Ishikawa (cell line): ENCODE results near the gene GPATCH2L.

Experiments
- CEBPB ChIP-seq: IDR thresholded peaks from 2 replicates; pipeline ENCODE4 v1.6.1; 2012
- CREB1 ChIP-seq: IDR thresholded peaks from 2 replicates; pipeline ENCODE4 v1.6.1; 2012; ENCODE audit warnings: low read depth
- EGR1 ChIP-seq: IDR thresholded peaks from 2 replicates; pipeline ENCODE4 v1.6.1; 2012
- EP300 ChIP-seq: IDR thresholded peaks from 2 replicates; pipeline ENCODE4 v1.6.1; 2012; ENCODE audit warnings: borderline replicate concordance
- FOXM1 ChIP-seq: IDR thresholded peaks from 2 replicates; pipeline ENCODE4 v1.6.1; 2012; ENCODE audit warnings: low read depth, borderline replicate concordance
- NFIC ChIP-seq: IDR thresholded peaks from 2 replicates; pipeline ENCODE4 v1.6.1; 2012
- RAD21 ChIP-seq: IDR thresholded peaks from 2 replicates; pipeline ENCODE4 v1.6.1; 2012; ENCODE audit warnings: low read depth
- TAF1 ChIP-seq: IDR thresholded peaks from 2 replicates; pipeline ENCODE4 v1.6.1; 2012; ENCODE audit warnings: low read depth, mild to moderate bottlenecking
- TCF12 ChIP-seq: IDR thresholded peaks from 2 replicates; pipeline ENCODE4 v1.6.1; 2012; ENCODE audit warnings: low read depth
- TEAD4 ChIP-seq: IDR thresholded peaks from 2 replicates; pipeline ENCODE4 v1.6.1; 2012
- USF1 ChIP-seq: IDR thresholded peaks from 2 replicates; pipeline ENCODE4 v1.6.1; 2012
- YY1 ChIP-seq: IDR thresholded peaks from 2 replicates; pipeline ENCODE4 v1.6.1; 2012; ENCODE audit warnings: low read depth
- ZBTB7A ChIP-seq: IDR thresholded peaks from 2 replicates; pipeline ENCODE4 v1.6.1; 2012; ENCODE audit warnings: low read depth
- TF ChIP-seq, protein P1 (sequence below): IDR thresholded peaks from 2 replicates; pipeline ENCODE4 v1.6.1; 2012; ENCODE audit warnings: low read depth, mild to moderate bottlenecking
- TF ChIP-seq, protein P2 (sequence below): IDR thresholded peaks from 2 replicates; pipeline ENCODE4 v1.6.1; 2012

Gene GPATCH2L

GRCh38 chr14:76250302-76250701 lies 98.6 kb downstream of the GPATCH2L start:
- TF ChIP-seq EP300 (no peak), TEAD4 (no peak), TCF12 (no peak), CREB1 (no peak), FOXM1 (no peak), USF1 (no peak), YY1 (no peak), NFIC (no peak), RAD21 (no peak), EGR1 (no peak), CEBPB (no peak), TAF1 (no peak), ZBTB7A (no peak)
- TF ChIP-seq, protein P1, sequence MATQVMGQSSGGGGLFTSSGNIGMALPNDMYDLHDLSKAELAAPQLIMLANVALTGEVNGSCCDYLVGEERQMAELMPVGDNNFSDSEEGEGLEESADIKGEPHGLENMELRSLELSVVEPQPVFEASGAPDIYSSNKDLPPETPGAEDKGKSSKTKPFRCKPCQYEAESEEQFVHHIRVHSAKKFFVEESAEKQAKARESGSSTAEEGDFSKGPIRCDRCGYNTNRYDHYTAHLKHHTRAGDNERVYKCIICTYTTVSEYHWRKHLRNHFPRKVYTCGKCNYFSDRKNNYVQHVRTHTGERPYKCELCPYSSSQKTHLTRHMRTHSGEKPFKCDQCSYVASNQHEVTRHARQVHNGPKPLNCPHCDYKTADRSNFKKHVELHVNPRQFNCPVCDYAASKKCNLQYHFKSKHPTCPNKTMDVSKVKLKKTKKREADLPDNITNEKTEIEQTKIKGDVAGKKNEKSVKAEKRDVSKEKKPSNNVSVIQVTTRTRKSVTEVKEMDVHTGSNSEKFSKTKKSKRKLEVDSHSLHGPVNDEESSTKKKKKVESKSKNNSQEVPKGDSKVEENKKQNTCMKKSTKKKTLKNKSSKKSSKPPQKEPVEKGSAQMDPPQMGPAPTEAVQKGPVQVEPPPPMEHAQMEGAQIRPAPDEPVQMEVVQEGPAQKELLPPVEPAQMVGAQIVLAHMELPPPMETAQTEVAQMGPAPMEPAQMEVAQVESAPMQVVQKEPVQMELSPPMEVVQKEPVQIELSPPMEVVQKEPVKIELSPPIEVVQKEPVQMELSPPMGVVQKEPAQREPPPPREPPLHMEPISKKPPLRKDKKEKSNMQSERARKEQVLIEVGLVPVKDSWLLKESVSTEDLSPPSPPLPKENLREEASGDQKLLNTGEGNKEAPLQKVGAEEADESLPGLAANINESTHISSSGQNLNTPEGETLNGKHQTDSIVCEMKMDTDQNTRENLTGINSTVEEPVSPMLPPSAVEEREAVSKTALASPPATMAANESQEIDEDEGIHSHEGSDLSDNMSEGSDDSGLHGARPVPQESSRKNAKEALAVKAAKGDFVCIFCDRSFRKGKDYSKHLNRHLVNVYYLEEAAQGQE, result no peak
- TF ChIP-seq, protein P2, sequence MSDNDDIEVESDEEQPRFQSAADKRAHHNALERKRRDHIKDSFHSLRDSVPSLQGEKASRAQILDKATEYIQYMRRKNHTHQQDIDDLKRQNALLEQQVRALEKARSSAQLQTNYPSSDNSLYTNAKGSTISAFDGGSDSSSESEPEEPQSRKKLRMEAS, result no peak

DNA sequence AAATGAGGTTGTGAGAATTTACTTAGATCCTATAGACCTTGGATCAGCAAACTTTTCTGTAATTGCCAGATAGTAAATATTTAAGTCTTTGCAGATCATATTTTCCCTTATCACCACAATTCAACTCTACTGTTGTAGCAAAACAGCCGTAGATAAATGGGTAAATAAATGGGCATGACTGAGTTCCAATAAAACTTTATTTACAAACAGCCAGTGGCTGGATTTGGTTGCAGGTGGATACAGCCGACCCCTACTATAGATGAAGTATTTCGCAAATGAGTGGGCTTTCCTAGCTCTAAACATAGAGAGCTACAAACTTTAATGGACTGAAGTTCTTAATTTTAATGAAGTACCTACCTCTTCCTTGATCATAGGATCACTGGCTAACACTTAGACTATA lies 100.7 kb downstream of the GPATCH2L start:
- TF ChIP-seq EGR1 (no peak), NFIC (no peak), TCF12 (no peak), ZBTB7A (no peak), FOXM1 (no peak), RAD21 (no peak), CEBPB (no peak), CREB1 (no peak), TAF1 (no peak), EP300 (no peak), USF1 (no peak), YY1 (no peak), TEAD4 (no peak)
- TF ChIP-seq, protein P2, result no peak
- TF ChIP-seq, protein P1, result no peak

GRCh38 chr14:76253111-76253510 lies 101.4 kb downstream of the GPATCH2L start:
- TF ChIP-seq ZBTB7A (no peak), CEBPB (no peak), TAF1 (no peak), EP300 (no peak), YY1 (no peak), TCF12 (no peak)
- TF ChIP-seq, protein P2, result no peak

- TF ChIP-seq RAD21 (no peak), TEAD4 (no peak)
Measured at GRCh38 chr14:76256545-76256944, 104.8 kb downstream of the GPATCH2L start.

- TF ChIP-seq TEAD4 (no peak), EP300 (no peak), RAD21 (no peak), YY1 (no peak), USF1 (no peak)
Measured at GRCh38 chr14:76257111-76257803, 105.5 kb downstream of the GPATCH2L start.

GRCh38 chr14:76257842-76258397 lies 106.2 kb downstream of the GPATCH2L start:
- TF ChIP-seq ZBTB7A (no peak), YY1 (no peak), EGR1 (no peak), TCF12 (no peak), FOXM1 (no peak), USF1 (no peak), TEAD4 (no peak), NFIC (no peak), CREB1 (no peak), TAF1 (no peak), RAD21 (no peak), CEBPB (no peak), EP300 (no peak)
- TF ChIP-seq, protein P2, result no peak
- TF ChIP-seq, protein P1, result no peak
